DMS114 treated with DMSO at 0.1 percent for 48 hours (cell line): ENCODE measurements around the gene NEURL1.

ENCODE experiments used
- DNase-seq: peaks from one replicate; lab custom pipeline; 2025; ENCODE audit not compliant: unreplicated experiment; lab: John Stamatoyannopoulos, UW

NEURL1 gene

DNA sequence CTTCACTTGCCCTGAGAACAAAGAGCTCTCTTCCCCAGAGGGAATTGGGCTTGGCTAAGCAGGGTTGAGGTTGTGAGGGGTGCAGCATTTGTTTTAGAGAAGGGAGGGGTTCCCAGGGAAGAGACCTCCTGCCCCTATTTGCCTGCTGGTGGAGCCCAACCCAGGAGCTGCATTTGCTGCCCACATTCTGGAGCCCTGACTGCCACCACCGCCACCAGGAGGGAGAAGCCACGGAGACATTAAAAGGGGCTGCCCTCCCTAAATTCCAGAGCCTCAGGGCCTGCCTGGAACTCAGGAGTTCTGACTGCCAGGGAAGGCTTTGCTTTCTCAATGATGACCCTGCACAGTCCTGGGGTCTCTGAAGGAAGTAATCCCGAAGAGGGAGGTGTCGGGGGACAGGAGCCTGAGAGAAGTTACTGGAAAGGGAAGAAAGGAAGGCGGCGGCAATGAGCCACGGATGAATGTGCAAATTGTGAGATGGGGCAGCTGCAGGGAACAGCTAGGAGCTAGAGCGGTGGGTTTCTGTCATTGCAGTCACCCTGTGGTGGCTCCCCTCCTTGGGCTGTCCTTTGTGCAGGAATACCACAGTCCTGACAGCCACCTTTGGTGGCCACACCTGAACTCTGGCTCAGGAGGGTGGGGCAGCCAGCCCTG, 51.3 kb downstream of the NEURL1 start:
- no peak for DNase-seq

DNA sequence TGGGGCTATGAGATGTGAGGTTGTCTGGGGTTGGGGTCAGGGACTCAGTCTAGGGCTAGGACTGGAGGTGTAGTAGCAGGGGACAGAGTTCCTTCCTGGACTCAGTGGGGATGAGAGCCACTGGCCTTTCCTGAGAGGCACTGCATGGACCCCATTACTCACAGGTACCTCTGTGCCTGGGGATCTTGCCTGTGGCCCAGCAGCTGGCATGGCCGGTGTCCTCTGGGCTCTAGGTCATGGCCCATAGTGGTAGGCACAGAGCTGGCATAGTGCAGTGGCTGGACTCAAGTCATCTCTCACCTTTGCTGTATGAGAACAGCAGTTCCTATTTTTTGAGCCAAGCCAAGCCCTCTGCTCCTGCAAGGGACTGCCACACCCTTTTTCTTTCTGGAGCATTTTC, 51.9 kb downstream of the NEURL1 start:
- DNase-seq, result no peak

GRCh38 chr10:103545771-103546281, 52.3 kb downstream of the NEURL1 start:
- no peak for DNase-seq

GRCh38 chr10:103546401-103546800, 52.9 kb downstream of the NEURL1 start:
- DNase-seq, result no peak

DNA sequence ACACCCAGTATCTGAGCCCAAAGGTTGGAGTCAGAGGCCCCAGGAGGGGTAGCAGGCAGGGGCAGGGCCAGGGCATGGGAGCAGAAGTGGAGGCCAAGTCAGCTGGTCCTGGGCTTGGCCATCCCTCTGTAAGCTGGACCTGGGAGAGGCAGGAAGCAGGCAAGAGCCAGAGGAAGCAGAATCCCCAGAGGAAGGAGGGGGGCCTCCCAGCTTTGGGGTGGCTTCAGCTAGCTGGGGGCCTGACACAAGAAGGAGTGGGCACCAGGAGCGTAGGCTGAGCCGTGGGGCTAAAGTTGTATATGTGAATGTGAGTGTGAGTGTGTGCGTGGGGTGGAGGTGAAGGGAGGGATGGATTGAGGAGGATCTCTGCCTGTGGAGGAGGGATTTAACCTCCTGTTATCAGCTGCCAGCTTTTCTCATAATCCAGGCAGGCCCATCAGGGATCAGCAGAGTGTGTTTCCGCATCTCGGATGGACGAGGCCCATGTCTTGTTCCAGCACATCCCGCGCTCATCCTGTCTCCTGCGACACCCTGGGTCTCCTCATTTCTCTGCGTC, 54.0 kb downstream of the NEURL1 start:
- DNase-seq, result no peak

DNA sequence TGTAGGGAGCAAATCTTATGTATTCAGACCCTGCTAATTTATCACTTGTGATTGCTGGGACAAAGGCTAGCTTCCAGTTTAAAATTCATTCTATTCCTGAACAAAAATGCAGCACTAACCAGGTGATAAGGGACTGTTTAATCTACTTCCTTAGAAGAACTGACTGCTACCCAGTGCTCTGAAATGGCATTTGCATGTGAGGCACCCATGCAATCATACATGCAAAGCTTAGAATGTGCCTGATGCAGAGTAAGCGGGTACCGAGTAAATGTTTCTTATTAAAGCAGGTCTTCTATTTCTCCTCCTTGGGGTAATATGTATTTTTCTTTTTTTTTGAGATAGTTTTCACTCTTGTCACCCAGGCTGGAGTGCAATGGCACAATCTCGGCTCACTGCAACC, 54.5 kb downstream of the NEURL1 start:
- no peak for DNase-seq

- no peak for DNase-seq
Observed at GRCh38 chr10:103548581-103549348, 55.3 kb downstream of the NEURL1 start.

GRCh38 chr10:103549349-103549685, 55.8 kb downstream of the NEURL1 start:
- no peak for DNase-seq

- DNase-seq, result no peak
Observed at GRCh38 chr10:103550229-103550628, 56.7 kb downstream of the NEURL1 start.

DNA sequence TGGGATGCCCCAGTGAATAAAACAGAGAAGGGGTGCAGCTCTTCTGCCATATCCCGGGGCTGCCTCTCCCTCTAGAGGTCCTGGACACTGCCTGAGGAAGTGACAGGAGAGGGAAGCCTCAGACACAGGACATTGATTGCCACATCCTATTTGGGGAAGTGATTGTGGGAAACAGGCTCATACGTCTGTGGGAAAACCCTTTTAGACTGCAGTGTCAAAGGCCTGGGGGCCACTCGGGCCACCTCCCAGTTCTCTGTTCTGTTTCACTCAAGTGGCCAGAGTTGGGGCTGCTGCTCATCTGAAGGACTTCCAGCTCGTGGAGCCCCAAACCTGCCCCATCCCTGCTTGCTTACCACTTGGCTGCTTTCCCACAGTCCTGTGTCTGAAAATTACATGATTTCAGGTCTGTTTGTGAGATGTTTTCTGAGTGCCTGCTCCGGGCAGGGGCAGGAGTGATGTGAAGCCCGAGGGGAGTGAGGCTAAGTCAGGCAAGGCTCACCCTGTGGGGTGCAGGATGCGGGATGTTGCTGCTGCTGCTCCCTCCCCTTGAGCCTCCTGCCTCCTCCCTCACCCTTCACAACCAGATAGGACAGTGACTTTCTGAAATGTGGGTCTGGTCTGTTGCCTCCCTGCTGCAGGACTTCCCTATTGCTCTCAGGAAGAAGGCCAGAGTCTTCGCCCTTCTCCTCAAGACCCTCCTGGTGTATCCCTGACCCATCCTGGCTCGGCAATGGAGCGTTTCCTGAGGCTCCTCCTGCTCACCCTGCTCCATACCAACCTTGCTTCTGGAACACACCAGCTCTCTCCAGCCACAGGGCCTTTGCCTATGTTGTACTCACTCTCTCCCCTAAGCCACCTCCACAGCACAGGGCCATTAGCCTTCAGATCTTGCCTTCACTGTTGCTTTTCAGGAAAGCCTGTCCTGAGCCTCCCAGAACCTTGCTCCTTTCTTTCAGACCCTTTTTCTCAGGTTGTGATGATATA, 58.4 kb downstream of the NEURL1 start:
- DNase-seq, result no peak

GRCh38 chr10:103552856-103553742, 59.6 kb downstream of the NEURL1 start:
- no peak for DNase-seq

DNA sequence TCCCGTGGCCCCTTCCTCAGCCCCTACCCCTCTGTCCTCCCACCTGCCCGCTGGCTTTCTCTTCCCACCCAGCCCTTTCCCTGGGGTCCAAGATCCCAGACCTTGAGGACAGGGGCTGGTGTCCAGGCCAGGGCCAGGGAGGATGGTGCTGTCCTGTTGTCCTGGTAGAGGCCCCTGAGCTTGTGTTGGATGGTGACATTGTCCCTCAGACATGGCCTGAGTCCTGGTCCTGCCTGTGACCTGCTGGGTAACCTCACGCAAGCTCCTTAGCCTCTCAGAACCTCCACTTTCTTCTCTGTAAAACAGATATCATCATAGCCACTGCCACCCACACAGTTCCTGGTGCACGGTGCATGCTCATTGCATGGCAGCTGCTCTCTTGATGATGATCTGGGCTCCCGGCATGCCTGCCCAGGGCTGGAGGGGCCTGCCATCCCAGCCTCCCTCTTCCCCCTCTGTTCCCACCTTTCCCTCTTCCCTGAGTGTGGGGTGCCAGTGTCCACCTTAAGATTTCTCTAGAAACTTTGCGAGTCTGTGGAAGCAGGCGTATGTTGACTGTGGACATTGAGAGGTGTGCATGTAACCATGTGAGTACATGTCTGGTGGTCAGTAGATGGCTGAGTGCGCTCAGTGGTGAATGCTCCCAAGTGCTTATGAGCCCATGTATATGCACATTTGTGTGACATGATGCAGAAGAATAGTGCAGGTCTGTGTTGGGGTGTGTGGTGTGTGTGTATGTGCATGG, 60.4 kb downstream of the NEURL1 start:
- no peak for DNase-seq

DNA sequence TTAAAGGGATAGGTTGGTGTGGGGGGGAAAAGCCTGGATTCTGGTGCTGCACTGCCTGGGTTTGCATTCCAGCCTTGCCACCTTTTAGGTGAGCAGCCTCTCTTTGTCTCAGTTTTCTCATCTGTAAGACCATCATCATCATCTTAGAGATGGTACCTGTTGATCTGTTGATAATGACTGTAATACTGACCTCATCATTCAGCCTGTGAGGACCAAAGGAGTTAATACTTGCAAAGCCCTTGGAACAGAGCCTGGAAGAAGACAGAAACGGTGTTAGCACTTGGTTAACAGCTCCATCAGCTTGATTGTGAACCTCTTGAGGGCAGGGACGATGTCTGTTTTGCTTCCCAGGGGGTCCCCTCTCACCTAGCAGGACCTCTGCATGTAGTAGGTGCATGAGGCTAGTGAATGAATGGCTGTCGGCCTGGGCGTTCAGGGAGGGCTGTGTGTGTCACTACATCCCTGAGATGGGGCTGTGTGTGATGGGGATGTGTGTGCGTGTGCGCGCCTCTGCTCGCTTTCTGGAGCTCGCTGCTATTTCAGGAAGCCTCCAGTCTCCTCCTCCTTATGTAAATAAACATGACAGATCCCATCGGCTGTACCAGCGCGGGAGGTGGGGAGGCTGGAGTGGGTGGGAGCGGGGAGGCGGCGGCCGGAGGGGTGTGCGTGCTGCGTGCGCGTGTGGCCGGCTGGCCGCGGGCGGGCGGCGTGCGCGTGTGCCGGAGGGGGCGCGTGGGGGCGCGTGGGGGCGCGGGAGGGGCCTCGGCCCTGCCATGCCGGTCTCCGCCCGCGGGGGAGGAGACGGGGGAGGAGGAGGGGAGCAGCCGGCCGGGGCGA, 61.2 kb downstream of the NEURL1 start:
- no peak for DNase-seq

- no peak for DNase-seq
Observed at GRCh38 chr10:103555325-103555649, 61.8 kb downstream of the NEURL1 start.

DNA sequence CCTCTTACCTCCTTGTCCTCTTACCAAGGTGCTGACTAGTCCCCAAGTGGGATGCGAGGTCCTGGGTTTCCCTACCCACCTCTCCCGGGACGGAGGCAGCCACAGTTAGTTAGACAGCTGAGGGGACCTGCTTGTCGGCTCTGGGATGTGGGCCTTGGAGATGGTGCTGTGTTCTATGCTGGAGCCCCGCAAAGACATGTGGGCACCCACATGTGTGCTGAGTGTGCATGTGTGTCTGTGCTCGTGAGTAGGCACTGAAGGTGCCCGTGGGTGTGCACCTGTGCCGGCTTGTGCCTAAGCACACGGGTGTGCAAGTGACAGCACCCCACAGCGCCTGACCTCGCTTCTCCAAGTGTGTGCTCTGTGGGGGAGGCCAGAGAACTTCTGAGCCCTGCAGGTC, 62.2 kb downstream of the NEURL1 start:
- no peak for DNase-seq

- no peak for DNase-seq
Observed at GRCh38 chr10:103556383-103557007, 63.0 kb downstream of the NEURL1 start.

DNA sequence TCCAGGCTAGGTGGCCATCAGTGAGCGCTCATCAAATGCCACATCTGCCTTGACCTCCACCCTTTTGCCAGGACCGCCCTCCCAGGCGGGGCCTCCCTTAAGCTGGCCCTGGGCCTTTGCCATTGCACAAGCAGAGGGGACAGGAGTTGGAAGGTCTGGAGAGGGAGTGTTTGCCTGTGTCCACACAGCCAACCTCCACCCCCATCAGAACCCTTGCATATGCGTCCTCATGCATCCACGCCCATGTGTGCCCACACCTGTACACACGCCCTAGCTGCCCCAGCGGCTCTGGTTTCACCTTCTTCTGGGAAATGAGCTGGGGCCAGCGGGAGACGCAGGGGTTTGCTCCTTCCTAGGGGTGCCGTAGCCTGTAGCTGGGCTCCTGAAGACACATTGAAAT, 64.0 kb downstream of the NEURL1 start:
- no peak for DNase-seq

DNA sequence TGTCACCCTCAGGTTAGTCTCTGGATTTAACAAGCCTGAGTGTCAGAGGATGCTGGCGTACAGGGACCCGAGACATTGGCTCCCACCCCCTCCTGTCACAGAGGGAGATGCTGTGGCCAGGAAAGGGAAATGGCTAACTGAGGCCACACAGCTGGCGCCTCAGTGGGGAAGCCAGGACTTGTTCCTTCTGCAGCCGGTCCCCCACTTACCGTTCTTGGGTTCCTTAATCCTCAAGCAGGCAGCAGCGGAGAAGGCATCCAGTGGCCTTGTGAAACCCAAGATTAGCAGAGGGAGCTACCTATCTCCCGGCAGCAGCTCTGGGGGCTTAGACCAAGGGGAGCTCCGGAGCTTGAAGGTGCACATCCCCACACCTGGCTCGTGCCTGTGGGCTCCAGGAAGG, 65.4 kb downstream of the NEURL1 start:
- no peak for DNase-seq
